NK-92 treated with Interleukin-12 subunit alpha and Interleukin-12 subunit beta, amount 100 ng/mL, for 24 hours (cell line): ENCODE results near the gene PRAME.
"Not testable (repeated sequence)": the region's sequence is repeated elsewhere in the genome, so short reads cannot be mapped to it uniquely, and the experiment has no call there.

Source experiments
- DNase-seq: peaks from one replicate; lab custom pipeline; 2025; lab: John Stamatoyannopoulos, UW

Gene PRAME

GRCh38 chr22:22550789-22551434, 8.2 kb downstream of the PRAME start:
- DNase-seq = no peak

DNA sequence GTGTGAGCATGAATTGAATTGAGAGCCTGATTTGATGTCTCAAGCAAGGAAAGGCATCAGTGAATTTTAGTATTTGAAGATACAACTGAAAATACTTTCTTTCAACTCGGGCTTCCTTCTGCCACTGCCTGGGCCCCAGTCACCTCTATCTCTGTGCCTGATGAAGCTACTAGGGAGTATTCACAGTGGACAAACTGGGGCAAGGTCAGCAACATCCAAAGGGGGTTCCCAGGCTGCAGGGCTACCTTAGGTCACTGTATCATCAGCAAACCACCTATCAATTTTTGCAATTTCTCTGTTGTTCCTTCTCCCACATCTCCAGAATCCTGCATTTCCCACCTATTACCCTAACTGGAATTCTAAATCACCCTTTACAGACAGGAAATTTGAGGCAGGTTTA, 10.2 kb downstream of the PRAME start:
- no peak for DNase-seq

GRCh38 chr22:22548317-22548716, 10.7 kb downstream of the PRAME start:
- no peak for DNase-seq

- DNase-seq = no peak
Measured at GRCh38 chr22:22547692-22548300, 11.3 kb downstream of the PRAME start.

GRCh38 chr22:22547226-22547625, 11.8 kb downstream of the PRAME start:
- no peak for DNase-seq

DNA sequence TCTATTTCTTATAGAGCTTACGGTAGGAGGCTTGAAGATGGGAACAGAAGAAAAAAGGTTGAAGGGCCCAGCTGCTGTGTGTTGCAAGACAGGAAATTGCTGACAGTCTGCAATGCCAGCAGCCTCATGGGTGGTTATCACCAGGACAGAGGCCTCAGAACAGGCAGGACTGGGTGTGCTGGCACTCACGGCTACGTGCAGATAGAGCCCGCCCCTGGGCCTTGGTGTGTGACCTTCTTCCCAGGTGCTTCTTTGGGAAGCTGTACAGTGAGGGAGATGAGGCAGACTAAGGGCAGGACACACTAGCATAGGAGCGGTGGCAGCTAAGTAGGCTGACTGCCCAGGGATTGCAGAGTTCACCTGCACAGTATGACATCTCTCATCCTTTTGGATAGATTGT, 12.6 kb downstream of the PRAME start:
- no peak for DNase-seq

DNA sequence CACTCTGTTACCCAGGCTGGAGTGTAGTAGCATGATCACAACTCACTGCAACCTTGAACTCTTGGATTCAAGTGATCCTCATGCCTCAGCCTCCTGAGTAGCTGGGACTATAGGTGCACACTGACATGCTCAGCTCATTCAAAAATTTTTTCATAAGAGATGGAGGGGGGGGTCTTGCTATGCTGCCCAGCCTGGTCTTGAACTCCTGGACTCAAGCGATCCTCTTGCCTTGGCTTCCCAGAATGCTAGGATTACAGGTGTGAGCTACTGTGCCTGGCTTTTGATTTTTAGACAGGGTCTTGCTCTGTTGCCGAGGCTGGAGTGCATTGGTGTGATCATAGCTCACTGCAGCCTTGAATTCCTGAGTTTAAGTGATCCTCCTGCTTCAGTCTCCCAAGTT, 14.0 kb downstream of the PRAME start:
- no peak for DNase-seq

- DNase-seq = no peak
Measured at GRCh38 chr22:22538226-22538989, 20.7 kb downstream of the PRAME start.

GRCh38 chr22:22536916-22537315, 22.1 kb downstream of the PRAME start:
- DNase-seq = no peak

DNA sequence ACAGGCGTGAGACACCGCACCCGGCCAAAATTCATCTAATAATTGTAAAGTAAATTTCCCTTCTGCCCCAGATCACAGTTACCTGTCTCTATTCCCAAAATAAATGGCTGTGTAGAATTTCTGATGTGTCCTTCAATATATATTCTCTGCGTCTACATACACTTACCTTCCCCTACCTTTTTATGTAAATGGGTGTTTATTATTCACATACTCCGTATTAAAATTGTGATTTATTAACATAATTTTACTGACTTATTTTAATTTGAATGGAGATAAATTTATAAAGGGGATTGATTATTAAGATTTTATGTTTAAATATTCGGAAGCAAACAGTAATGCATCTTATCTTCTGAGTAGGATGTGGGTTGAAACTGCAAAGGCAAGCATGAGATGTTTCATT, 22.6 kb downstream of the PRAME start:
- DNase-seq = no peak

DNA sequence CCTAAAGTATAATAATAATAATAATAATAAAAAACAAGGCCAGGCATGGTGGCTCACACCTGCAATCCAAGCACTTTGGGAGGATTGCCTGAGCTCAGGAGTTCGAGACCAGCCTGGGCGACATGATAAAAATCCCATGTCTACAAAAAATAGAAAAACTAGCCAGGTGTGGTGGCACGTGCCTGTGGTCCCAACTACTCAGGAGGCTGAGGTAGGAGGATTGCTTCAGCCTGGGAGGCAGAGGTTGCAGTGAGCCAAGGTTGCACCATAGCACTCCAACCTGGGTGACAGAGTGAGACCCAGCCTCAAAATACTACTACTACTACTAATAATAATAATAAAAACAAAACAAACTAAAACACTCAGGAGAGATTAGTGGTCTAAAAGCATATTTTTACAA, 23.4 kb downstream of the PRAME start:
- DNase-seq = no peak

DNA sequence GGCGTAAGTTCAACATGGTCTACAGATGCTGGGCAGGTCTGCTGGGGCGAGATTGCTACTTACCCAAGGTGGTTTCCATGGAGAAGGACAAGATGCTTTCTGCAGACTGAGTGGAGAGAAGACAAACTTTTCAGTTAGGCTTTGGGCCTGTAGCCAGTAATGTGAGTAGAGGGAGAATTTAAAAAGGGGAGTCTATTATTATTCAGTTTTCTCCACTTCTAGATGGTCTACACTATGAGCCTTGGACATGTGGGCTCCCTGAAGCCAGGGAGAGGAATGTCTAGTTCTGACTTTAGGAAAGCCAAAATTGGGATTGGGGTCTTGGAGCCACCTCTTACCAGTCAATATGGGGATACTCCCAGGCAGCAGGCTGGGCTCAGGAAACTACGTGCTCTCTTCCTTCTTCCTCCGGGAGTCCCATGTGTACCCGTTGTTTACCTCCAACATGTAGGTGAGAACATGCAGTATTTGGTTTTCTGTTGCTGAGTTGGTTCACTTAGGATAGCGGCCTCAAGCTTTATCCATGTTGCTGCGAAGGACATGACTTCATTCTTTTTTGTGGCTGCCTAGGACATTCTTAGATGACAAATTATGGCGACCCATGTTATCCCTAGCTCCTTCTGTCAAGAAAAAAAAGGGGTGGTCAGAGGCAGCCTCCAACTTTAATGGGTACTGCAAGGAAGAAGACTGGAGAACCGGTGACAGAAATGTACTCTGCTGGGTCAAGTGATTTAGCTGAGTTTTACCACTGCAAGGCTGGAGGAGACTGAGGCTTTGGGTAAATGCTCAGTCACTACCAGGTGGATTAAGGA, 24.3 kb downstream of the PRAME start:
- no peak for DNase-seq

- no peak for DNase-seq
Measured at GRCh38 chr22:22533863-22534262, 25.2 kb downstream of the PRAME start.

DNA sequence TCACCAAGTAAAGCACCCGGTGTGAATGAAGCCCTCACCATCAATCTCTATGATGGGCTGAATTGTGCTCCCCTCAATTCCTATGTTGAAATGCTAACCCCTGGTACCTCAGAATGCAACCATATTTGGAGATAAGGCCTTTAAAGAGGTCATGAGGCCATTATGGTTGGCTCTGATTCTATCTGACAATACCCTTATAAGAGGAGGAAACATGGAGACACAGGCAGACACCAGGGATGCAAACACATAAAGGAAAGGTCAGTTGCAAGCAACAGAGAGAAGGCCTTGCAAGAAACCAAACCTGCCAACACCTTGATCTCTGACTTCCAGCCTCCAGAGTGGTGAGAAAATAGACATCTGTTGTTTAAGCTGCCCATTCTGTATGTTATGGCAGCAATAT, 25.6 kb downstream of the PRAME start:
- no peak for DNase-seq

DNA sequence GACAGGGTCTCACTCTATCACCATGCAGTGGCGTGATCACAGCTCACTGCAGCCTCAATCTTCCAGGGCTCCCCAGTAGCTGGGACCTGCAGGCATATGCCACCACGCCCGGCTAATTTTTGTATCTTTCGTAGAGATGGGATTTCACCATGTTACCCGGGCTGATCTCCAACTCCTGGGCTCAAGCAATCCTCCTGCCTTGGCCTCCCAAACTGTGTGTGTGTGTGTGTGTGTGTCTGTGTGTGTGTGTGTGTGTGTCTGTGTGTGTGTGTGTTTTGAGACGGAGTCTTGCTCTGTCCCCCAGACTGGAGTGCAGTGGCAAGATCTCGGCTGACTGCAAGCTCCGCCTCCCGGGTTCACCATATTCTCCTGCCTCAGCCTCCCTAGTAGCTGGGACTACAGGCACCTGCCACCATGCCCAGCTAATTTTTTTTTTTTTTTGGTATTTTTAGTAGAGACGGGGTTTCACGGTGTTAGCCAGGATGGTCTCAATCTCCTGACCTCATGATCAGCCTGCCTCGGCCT, 26.5 kb downstream of the PRAME start:
- DNase-seq = not testable (repeated sequence)

GRCh38 chr22:22531770-22532546, 27.1 kb downstream of the PRAME start:
- no peak for DNase-seq

- no peak for DNase-seq
Measured at GRCh38 chr22:22528780-22529179, 30.3 kb downstream of the PRAME start.

GRCh38 chr22:22527312-22527711, 31.8 kb downstream of the PRAME start:
- DNase-seq = no peak

GRCh38 chr22:22526125-22526912, 32.7 kb downstream of the PRAME start:
- DNase-seq = no peak

DNA sequence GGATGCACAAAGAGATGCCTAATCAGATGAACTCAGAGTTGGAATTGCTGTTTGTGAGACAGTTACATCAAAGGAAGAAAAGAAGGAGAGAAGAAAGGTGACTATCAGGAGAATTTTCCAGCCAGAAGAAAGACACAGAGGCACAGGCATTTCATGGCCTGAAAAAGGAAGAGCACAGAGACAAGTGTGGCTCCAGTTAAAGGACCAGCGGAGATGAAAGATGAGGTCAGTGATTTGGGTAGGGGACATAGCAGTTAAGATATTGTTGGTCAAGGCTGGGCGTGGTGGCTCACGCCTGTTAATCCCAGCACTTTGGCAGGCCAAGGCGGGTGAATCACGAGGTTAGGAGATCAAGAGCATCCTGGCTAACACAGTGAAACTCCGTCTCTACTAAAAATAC, 35.6 kb downstream of the PRAME start:
- no peak for DNase-seq

GRCh38 chr22:22521631-22522030, 37.4 kb downstream of the PRAME start:
- DNase-seq = no peak
